GM23248 (cell line): ENCODE data around the gene ZP4. TPM values are rescaled to one million over a fixed set of nuclear protein-coding genes. Genes with fewer than 3 reads are reported as not detected.

Source experiments
- DNase-seq: peaks from one replicate; pipeline ENCODE4 v3.0.0-alpha.2; 2015
- H2AFZ ChIP-seq: fragments of 200-600 bp; sonication (generic); 2 replicates; pipeline ENCODE4 v1.6.1; 2016; ENCODE audit warnings: antibody characterized with exemption
- H3F3A ChIP-seq: fragments of 200-600 bp; sonication (generic); 2 replicates; pipeline ENCODE4 v1.6.1; 2016; ENCODE audit warnings: mild to moderate bottlenecking, antibody characterized with exemption, mixed run types; ENCODE audit not compliant: insufficient read depth
- H3K27ac ChIP-seq: fragments of 200-600 bp; sonication (generic); 2 replicates; pipeline ENCODE4 v1.5.1; 2016; ENCODE audit warnings: mild to moderate bottlenecking
- H3K27me3 ChIP-seq: fragments of 200-600 bp; sonication (generic); replicated peaks from 2 replicates; pipeline ENCODE4 v1.6.1; 2016; ENCODE audit warnings: mild to moderate bottlenecking; ENCODE audit not compliant: insufficient read depth
- H3K36me3 ChIP-seq: fragments of 200-600 bp; sonication (generic); 2 replicates; pipeline ENCODE4 v1.6.1; 2016; ENCODE audit warnings: low read depth, mild to moderate bottlenecking
- H3K4me1 ChIP-seq: fragments of 200-600 bp; sonication (generic); 2 replicates; pipeline ENCODE4 v1.6.1; 2016; ENCODE audit warnings: mild to moderate bottlenecking; ENCODE audit not compliant: insufficient read depth
- H3K4me2 ChIP-seq: fragments of 200-600 bp; sonication (generic); one replicate; pipeline ENCODE4 v1.6.1; 2016; ENCODE audit warnings: mild to moderate bottlenecking; ENCODE audit not compliant: unreplicated experiment
- H3K4me3 ChIP-seq: fragments of 200-600 bp; sonication (generic); 2 replicates; pipeline ENCODE4 v1.5.1; 2016; ENCODE audit warnings: mild to moderate bottlenecking
- H3K79me2 ChIP-seq: fragments of 200-600 bp; sonication (generic); 2 replicates; pipeline ENCODE4 v1.6.1; 2016; ENCODE audit warnings: mild to moderate bottlenecking; ENCODE audit not compliant: insufficient read depth
- H3K9ac ChIP-seq: fragments of 200-600 bp; sonication (generic); 2 replicates; pipeline ENCODE4 v1.6.1; 2016; ENCODE audit warnings: mild to moderate bottlenecking
- H3K9me2 ChIP-seq: fragments of 200-600 bp; sonication (generic); 2 replicates; pipeline ENCODE4 v1.6.1; 2016; ENCODE audit warnings: mixed run types, mild to moderate bottlenecking, moderate library complexity; ENCODE audit not compliant: insufficient read depth
- H3K9me3 ChIP-seq: fragments of 200-600 bp; sonication (generic); one replicate; pipeline ENCODE4 v1.6.1; 2017; ENCODE audit warnings: low read depth
- H4K20me1 ChIP-seq: fragments of 200-600 bp; sonication (generic); 2 replicates; pipeline ENCODE4 v1.6.0; 2016; ENCODE audit not compliant: insufficient read depth
- EZH2 ChIP-seq: fragments of 200-600 bp; sonication (generic); IDR thresholded peaks from 2 replicates; pipeline ENCODE4 v1.6.1; 2018; ENCODE audit warnings: antibody characterized with exemption, mild to moderate bottlenecking; ENCODE audit not compliant: insufficient read depth, poor library complexity, severe bottlenecking
- EZH2phosphoT487 ChIP-seq: fragments of 200-600 bp; sonication (generic); IDR thresholded peaks from 2 replicates; pipeline ENCODE4 v1.6.1; 2018; ENCODE audit warnings: antibody characterized with exemption, moderate library complexity, mild to moderate bottlenecking, low read depth; ENCODE audit not compliant: insufficient read depth
- WGBS, 2 experiments: methylation state at CpG; one replicate each; pipeline ENCODE4 v1.1.6; 2015 to 2017; ENCODE audit warnings: low lambda C conversion rate in 2 of 2, low coverage in 1 of 2; ENCODE audit errors: missing lambda C conversion rate in 2 of 2; 5-methylcytosine and 5-hydroxymethylcytosine counted together
- in situ Hi-C: fragments of 300-500 bp; cut with MboI; formaldehyde crosslinking; loops from 2 replicates; pipeline ENCODE4 v1.15.0; 2020
- polyA plus RNA-seq: library from polyadenylated mRNA; unstranded; fragments of >200 nt; fragmentation: Nextera tagmentation; extraction: Ambion mirVana; gene quantifications from 2 replicates; pipeline ENCODE4 v1.2.1, GENCODE V29; 2016
- total RNA-seq: library from RNA; depleted of rRNA; stranded (reverse); fragments of >200 nt; shearing (Covaris generic); gene quantifications from 2 replicates; pipeline ENCODE4 v1.2.3, GENCODE V29; 2014; rRNA removed

Gene ZP4, protein sequence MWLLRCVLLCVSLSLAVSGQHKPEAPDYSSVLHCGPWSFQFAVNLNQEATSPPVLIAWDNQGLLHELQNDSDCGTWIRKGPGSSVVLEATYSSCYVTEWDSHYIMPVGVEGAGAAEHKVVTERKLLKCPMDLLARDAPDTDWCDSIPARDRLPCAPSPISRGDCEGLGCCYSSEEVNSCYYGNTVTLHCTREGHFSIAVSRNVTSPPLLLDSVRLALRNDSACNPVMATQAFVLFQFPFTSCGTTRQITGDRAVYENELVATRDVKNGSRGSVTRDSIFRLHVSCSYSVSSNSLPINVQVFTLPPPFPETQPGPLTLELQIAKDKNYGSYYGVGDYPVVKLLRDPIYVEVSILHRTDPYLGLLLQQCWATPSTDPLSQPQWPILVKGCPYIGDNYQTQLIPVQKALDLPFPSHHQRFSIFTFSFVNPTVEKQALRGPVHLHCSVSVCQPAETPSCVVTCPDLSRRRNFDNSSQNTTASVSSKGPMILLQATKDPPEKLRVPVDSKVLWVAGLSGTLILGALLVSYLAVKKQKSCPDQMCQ
- total RNA-seq (not detected in 2 replicates), polyA plus RNA-seq (not detected in 2 replicates)

DNA sequence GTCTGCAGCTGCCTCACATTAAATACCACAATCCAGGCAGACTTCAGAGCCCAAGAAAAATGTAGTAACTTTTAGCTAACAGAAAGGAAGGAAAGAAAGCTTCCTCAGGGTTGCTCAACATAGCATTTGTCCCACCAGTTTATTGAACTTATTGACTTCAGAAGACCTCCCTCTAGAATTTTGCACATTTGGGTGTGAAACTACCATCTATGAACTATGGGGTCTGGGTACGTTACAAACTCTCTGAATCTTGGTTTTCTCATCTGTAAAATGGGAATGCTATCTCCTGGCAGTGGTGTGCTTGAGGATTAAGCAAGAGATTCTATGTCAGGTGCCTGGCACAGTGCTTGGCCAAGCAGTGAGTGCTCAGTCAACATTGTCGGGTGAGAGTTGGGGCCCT, at the start of gene ZP4:
Gene ZP4 (minus strand): TSS at position 101 of the 400 bp plus-strand sequence. CDS start 287 bp downstream, outside the sequence.
- no peak within 1 kb of the TSS for H2AFZ ChIP-seq
- in situ Hi-C loops: no loop called here
- no peaks in the 10 kb centered on the region for H3F3A ChIP-seq
- no peaks in the 10 kb centered on the region for H3K4me1 ChIP-seq
- no peaks in the 10 kb centered on the region for H3K27me3 ChIP-seq
- no peak within 1 kb of the TSS for H3K27ac ChIP-seq
- no peaks in the 10 kb centered on the region for H3K9me2 ChIP-seq
- TF ChIP-seq EZH2: no peak
- TF ChIP-seq EZH2phosphoT487: no peak
- H3K79me2 ChIP-seq: no peaks in the 10 kb centered on the region
- no peaks in the 10 kb centered on the region for H3K9me3 ChIP-seq
- no peaks in the 10 kb centered on the region for H4K20me1 ChIP-seq
- DNase-seq: no peak
- 26 to 29% methylated on average over 2 of the region's 2 CpGs for WGBS, 2 experiments
- no peak within 1 kb of the TSS for H3K4me2 ChIP-seq
- H3K36me3 ChIP-seq: no peaks in the 10 kb centered on the region
- no peak within 1 kb of the TSS for H3K9ac ChIP-seq
- no peak within 1 kb of the TSS for H3K4me3 ChIP-seq

DNA sequence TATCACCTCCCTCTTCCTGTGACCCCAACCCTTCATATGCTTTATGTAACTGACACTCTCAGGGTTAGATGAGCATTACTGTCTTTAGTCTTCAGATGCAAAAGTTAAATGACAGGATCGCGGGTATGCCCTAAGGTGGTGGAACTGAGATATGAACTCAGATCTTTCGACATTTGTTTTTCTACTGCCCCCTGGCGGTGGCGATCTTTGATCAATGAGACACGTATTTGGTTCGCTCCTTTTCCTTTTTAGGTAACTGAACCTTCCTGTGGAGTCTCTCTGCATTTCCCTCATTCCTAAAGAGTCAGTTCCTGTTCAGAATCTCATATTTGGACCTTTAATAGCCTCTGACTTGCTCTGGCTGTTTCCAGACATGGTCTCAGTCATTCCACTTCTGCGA, 47.8 kb upstream of the ZP4 start:
- H3K27ac ChIP-seq: no peak overlapping the region
- no peak overlapping the region for H3K4me2 ChIP-seq
- H3K27me3 ChIP-seq: no peaks in the 10 kb centered on the region
- in situ Hi-C loops: no loop called here
- H3K9ac ChIP-seq: no peak overlapping the region
- H2AFZ ChIP-seq: no peak overlapping the region
- H4K20me1 ChIP-seq: no peaks in the 10 kb centered on the region
- H3K4me3 ChIP-seq: no peak overlapping the region
- H3K36me3 ChIP-seq: no peaks in the 10 kb centered on the region
- H3K9me3 ChIP-seq: no peaks in the 10 kb centered on the region
- WGBS, 2 experiments: 44% methylated on average over 8 of the region's 8 CpGs
- no peak for DNase-seq
- H3K9me2 ChIP-seq: no peaks in the 10 kb centered on the region
- no peaks in the 10 kb centered on the region for H3K4me1 ChIP-seq
- TF ChIP-seq EZH2 (no peak), EZH2phosphoT487 (no peak)
- H3F3A ChIP-seq: no peaks in the 10 kb centered on the region
- no peaks in the 10 kb centered on the region for H3K79me2 ChIP-seq

DNA sequence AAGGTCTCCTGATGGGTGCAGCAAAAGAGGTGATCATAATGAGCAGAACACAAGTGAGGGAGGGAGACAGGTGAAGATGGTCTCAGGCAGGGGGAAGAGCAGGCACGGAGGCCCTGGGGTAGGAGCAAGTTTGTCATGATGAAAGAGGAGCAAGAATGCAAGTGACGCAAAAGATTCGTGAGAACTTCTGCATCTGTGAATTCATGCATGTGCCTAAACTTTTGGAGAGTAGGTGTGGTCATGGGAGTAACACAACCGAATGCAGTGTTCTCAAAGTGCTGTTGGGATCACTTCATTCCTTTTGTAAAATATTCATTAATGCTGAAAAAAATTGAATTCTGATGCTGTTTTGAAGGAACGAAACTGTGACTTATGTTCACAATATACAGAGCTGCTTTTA, 47.3 kb upstream of the ZP4 start:
- no peaks in the 10 kb centered on the region for H3K9me2 ChIP-seq
- no peak for DNase-seq
- no peak overlapping the region for H3K4me2 ChIP-seq
- no peak overlapping the region for H3K27ac ChIP-seq
- no peak overlapping the region for H3K4me3 ChIP-seq
- in situ Hi-C loops: no loop called here
- no peak overlapping the region for H3K9ac ChIP-seq
- TF ChIP-seq EZH2: no peak
- TF ChIP-seq EZH2phosphoT487: no peak
- no peaks in the 10 kb centered on the region for H3K36me3 ChIP-seq
- H3K27me3 ChIP-seq: no peaks in the 10 kb centered on the region
- H2AFZ ChIP-seq: no peak overlapping the region
- H3K4me1 ChIP-seq: no peaks in the 10 kb centered on the region
- no peaks in the 10 kb centered on the region for H3K9me3 ChIP-seq
- no peaks in the 10 kb centered on the region for H4K20me1 ChIP-seq
- WGBS, 2 experiments: 43 to 51% methylated on average over 5 of the region's 5 CpGs
- H3F3A ChIP-seq: no peaks in the 10 kb centered on the region
- no peaks in the 10 kb centered on the region for H3K79me2 ChIP-seq

DNA sequence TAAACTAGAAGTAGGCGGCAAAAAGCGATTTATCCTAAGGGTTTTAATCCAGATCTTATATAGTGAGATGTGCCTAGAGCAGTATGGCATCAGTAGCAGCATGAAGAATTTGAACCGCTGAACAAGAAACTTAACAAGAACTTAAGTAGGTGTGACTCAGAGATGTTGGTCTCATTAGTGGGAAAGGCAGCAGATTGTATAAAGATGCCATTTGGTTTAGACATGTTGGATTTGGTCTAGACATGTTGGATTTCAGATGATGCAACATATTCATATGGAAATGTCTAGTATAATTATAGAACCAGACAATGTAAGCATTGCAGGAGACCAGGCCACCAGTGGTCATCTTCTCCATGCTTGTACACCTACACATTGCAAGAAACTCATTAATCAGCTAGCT, 42.1 kb upstream of the ZP4 start:
- Histone ChIP-seq H3K27me3 (no peaks in the 10 kb centered on the region), H3K79me2 (no peaks in the 10 kb centered on the region), H3K9me3 (no peaks in the 10 kb centered on the region), H4K20me1 (no peaks in the 10 kb centered on the region), H3K9ac (no peak overlapping the region), H3K9me2 (no peaks in the 10 kb centered on the region), H2AFZ (no peak overlapping the region), H3K4me2 (no peak overlapping the region), H3F3A (no peaks in the 10 kb centered on the region), H3K4me1 (no peaks in the 10 kb centered on the region), H3K4me3 (no peak overlapping the region), H3K27ac (no peak overlapping the region), H3K36me3 (no peaks in the 10 kb centered on the region)
- TF ChIP-seq EZH2: no peak
- no peak for TF ChIP-seq EZH2phosphoT487
- in situ Hi-C loops: no loop called here
- no peak for DNase-seq
- WGBS, 2 experiments: 71 to 73% methylated on average over 3 of the region's 3 CpGs
